Heart right ventricle (tissue), 16 donors: ENCODE data around the gene C5AR2. TPM values are rescaled to one million over a fixed set of nuclear protein-coding genes. Genes with fewer than 3 reads are reported as not detected.
"Not testable (repeated sequence)": the region's sequence is repeated elsewhere in the genome, so short reads cannot be mapped to it uniquely, and the experiment has no call there.

Experiments
- ATAC-seq, 8 donors: fragments of 200-7000 bp; cut with Tn5 transposase; one replicate each; pipeline ENCODE4 v1.9.1; 2020; ENCODE audit warnings: mild to moderate bottlenecking in 8 of 8, moderate library complexity in 8 of 8, moderate number of reproducible peaks in 1 of 8
- DNase-seq, 2 donors: peaks; one replicate each; pipeline ENCODE4 v3.0.0-alpha.2; 2020
- H3K27ac ChIP-seq, 10 donors: fragments of 200-600 bp; sonication (generic) in 2 of 10; one replicate each; pipeline versions ENCODE4 v1.5.0 to v1.8.0; 2020 to 2022; ENCODE audit warnings: mild to moderate bottlenecking in 3 of 10
- H3K27me3 ChIP-seq, 7 donors: fragments of 200-600 bp; one replicate each; pipeline ENCODE4 v1.8.0; 2021 to 2022; ENCODE audit warnings: mild to moderate bottlenecking in 2 of 7
- H3K36me3 ChIP-seq, 9 donors: fragments of 200-600 bp; sonication (generic) in 1 of 9; one replicate each; pipeline versions ENCODE4 v1.5.0 to v1.8.0; 2020 to 2022; ENCODE audit warnings: mild to moderate bottlenecking in 2 of 9
- H3K4me1 ChIP-seq, 9 donors: fragments of 200-600 bp; sonication (generic) in 1 of 9; one replicate each; pipeline versions ENCODE4 v1.5.0 to v1.8.0; 2020 to 2022; ENCODE audit warnings: mild to moderate bottlenecking in 4 of 9
- H3K4me3 ChIP-seq, 10 donors: fragments of 200-600 bp; sonication (generic) in 2 of 10; one replicate each; pipeline versions ENCODE4 v1.5.0 to v1.8.0; 2020 to 2022; ENCODE audit warnings: mild to moderate bottlenecking in 7 of 10, moderate library complexity in 2 of 10
- H3K9me3 ChIP-seq, 11 donors: fragments of 200-600 bp in 10 of 11; sonication (generic) in 2 of 11; one replicate each; pipeline versions ENCODE4 v1.5.0 to v1.8.0; 2013 to 2022; ENCODE audit warnings: mild to moderate bottlenecking in 2 of 11, control low read depth in 1 of 11, moderate library complexity in 1 of 11
- CTCF ChIP-seq, 9 donors: fragments of 200-600 bp; sonication (generic) in 2 of 9; IDR thresholded peaks; one replicate each; pipeline versions ENCODE4 v1.5.0 to v1.8.0; 2021 to 2022; ENCODE audit warnings: antibody characterized with exemption in 9 of 9, mild to moderate bottlenecking in 5 of 9, moderate library complexity in 1 of 9
- WGBS, 2 donors: extraction: QIAGEN DNeasy Blood & Tissue Kit; methylation state at CpG; one replicate each; pipeline ENCODE4 v1.1.7; 2013; ENCODE audit warnings: inconsistent platforms in 1 of 2; 5-methylcytosine and 5-hydroxymethylcytosine counted together
- intact Hi-C, 10 donors: fragments of 100-400 bp; cut with DNase I; formaldehyde crosslinking; loops; one replicate each; pipeline versions ENCODE4 v1.11.1 to v1.14.2; 2022
- polyA plus RNA-seq, 2 donors: library from polyadenylated mRNA; stranded (reverse); fragments of 200-250 nt; gene quantifications; one replicate each; pipeline ENCODE4 v1.2.3, GENCODE V29; 2013
- total RNA-seq, 10 donors: library from RNA; stranded (reverse); fragmentation: NEBNext Ultra II Directional in 3 of 10; extraction: Animal tissue kit (Norgen Biotek cat#: 25700) in 3 of 10; gene quantifications; one replicate each; pipeline versions ENCODE4 v1.2.1 to v1.2.4, GENCODE V29; 2021 to 2023
- donor health status: Arrhythmogenic right ventricular cardiomyopathy.
- donor health status: ischemic (EF 13 %, LVEDD 7.1; RV severe dilation, severe dysfunction).
- donor health status: healthy with polysubstance abuse.
- donor health status: DM: no; HTN: yes; CAD: no.
- donor health status: DM: no; HTN: no; CAD: no.
- donor health status: ischemic (EF 25% LVEDD 6.9; RV normal size, moderate dysfunction).
- donor health status: ischemic (EF 25% LVEDD 5.7; RV mildly dilated, moderate dysfunction).
- donor health status: healthy.
- donor health status: DM: yes; HTN: yes; CAD: no.
- donor health status: Ischemic cardiomyopathy.
- donor health status: ischemic (EF 35%, LVEDD 5.7; RV mildly dilated, moderate dysfunction).
- donor health status: nonischemic (EF 11% LVEDD 7.7; RV severe dilation, severe dysfunction).
- donor health status: DM: yes; HTN: yes; CAD: no.
- donor health status: PGD.
- donor health status: ischemic (EF 29% LVEDD 5.4; RV normal size, mild dysfunction).
- donor health status: nonischemic (EF 23%, LVEDD 6.1; RV moderate dilation, normal function).

Gene C5AR2
- total and polyA plus RNA-seq, 12 donors = 0.22 to 2.3 (median 0.54) TPM

GRCh38 chr19:47362321-47362720, 30.3 kb downstream of the C5AR2 start:
- Histone ChIP-seq H3K36me3 (peaks cover 6 to 100% (median 68%) of the 10 kb centered on the region in 9 donors), H3K9me3 (peaks cover 0 to 4% (median 0%) of the 10 kb centered on the region in 11 donors), H3K27ac (no peak overlapping the region), H3K27me3 (no peaks in the 10 kb centered on the region), H3K4me1 (peaks cover 0 to 17% (median 0%) of the 10 kb centered on the region in 9 donors), H3K4me3 (no peak overlapping the region)
- DNase-seq (no peak), ATAC-seq (no peak)
- intact Hi-C loops = no loop called here
- TF ChIP-seq CTCF (IDR thresholded peaks at IDR 0.05) = no peak
- 90 to 91% methylated on average over 21 of the region's 21 CpGs for WGBS, 2 donors

- peaks cover 0 to 100% (median 54%) of the 10 kb centered on the region in 9 donors for H3K36me3 ChIP-seq
- H3K27ac ChIP-seq = peak overlapping the region in 1 of 10 donors; percentile 79
- no peaks in the 10 kb centered on the region for H3K27me3 ChIP-seq
- H3K4me1 ChIP-seq = peaks cover 0 to 17% (median 0%) of the 10 kb centered on the region in 9 donors
- intact Hi-C loops = no loop called here
- 84 to 85% methylated on average over 13 of the region's 13 CpGs for WGBS, 2 donors
- H3K4me3 ChIP-seq = no peak overlapping the region
- H3K9me3 ChIP-seq = no peaks in the 10 kb centered on the region
- TF ChIP-seq CTCF (IDR thresholded peaks at IDR 0.05) = no peak
- no peak for DNase-seq
- ATAC-seq = no peak
Observed at GRCh38 chr19:47363758-47364531, 32.0 kb downstream of the C5AR2 start.

- H3K27ac ChIP-seq, H3K4me3 ChIP-seq, intact Hi-C loops, ATAC-seq, DNase-seq, H3K27me3 ChIP-seq, H3K9me3 ChIP-seq: not testable (repeated sequence)
- WGBS, 2 donors = 89 to 93% methylated on average over 10 of the region's 10 CpGs
- Histone ChIP-seq H3K4me1 (peaks cover 0 to 28% (median 0%) of the 10 kb centered on the region in 9 donors), H3K36me3 (peaks cover 0 to 100% (median 49%) of the 10 kb centered on the region in 9 donors)
Observed at GRCh38 chr19:47365455-47365854, 33.5 kb downstream of the C5AR2 start.

GRCh38 chr19:47370045-47370611, 38.2 kb downstream of the C5AR2 start:
- 81 to 89% methylated on average over 10 of the region's 10 CpGs for WGBS, 2 donors
- no peaks in the 10 kb centered on the region for H3K9me3 ChIP-seq
- peaks cover 0 to 100% (median 49%) of the 10 kb centered on the region in 9 donors for H3K36me3 ChIP-seq

More at GRCh38 chr19:47370045-47370611, 38.2 kb downstream of the C5AR2 start:
- no peak for TF ChIP-seq CTCF (IDR thresholded peaks at IDR 0.05)
- Histone ChIP-seq H3K4me3 (no peak overlapping the region), H3K4me1 (peaks cover 0 to 19% (median 0%) of the 10 kb centered on the region in 9 donors), H3K27me3 (no peaks in the 10 kb centered on the region), H3K27ac (peak overlapping the region in 2 of 10 donors; percentile 64 to 88)
- DNase-seq (no peak), ATAC-seq (peak in 3 of 8 donors; percentile 58 to 72 (median 67))
- intact Hi-C loops = loop anchor here in 1 of 10 donors (2.0 kb wide), 1 partner anchor 21 kb away; no protein-coding TSS in a partner anchor
